ENCODE data around the gene PDGFB.

DNA sequence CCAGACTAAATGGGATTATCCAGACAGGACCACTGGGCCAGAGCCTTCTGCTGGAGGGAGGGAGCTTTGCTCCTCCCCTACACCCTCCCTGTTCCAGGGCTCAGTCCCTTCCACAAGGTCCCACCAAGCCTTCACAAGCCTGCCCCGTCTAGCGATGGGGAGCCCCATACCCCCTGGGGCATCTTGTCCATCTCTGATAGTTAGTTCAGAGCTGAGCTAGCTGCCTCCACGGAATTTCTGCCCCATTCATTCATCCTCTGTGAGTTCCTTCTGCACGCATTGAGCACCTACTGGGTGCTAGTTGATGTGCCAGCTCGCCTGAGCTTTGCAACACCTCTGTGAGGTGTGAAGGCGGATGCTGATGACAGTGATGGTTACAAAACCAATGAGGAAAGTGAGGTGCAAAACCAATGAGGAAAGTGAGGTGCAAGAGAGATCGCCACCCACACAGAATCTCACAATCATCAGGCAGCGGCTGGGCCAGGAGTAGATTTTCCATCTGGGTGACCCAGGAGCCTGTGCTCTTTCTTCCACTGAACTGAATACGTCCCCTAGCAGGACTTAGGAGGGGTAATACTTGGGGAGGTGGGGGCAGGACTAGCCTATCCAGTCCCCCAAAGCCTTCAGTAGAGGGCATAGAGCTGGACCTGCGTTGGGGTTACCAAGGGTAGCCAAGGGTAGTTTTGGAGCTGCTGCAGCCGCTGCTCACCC, 70.8 kb downstream of the PDGFB start:
- TF ChIP-seq, protein P1, sequence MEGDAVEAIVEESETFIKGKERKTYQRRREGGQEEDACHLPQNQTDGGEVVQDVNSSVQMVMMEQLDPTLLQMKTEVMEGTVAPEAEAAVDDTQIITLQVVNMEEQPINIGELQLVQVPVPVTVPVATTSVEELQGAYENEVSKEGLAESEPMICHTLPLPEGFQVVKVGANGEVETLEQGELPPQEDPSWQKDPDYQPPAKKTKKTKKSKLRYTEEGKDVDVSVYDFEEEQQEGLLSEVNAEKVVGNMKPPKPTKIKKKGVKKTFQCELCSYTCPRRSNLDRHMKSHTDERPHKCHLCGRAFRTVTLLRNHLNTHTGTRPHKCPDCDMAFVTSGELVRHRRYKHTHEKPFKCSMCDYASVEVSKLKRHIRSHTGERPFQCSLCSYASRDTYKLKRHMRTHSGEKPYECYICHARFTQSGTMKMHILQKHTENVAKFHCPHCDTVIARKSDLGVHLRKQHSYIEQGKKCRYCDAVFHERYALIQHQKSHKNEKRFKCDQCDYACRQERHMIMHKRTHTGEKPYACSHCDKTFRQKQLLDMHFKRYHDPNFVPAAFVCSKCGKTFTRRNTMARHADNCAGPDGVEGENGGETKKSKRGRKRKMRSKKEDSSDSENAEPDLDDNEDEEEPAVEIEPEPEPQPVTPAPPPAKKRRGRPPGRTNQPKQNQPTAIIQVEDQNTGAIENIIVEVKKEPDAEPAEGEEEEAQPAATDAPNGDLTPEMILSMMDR (IDR thresholded peaks at IDR 0.05; ENCODE audit: insufficient read depth, low read depth, low read length), result no peak
- no peak for TF ChIP-seq EZH2 (IDR thresholded peaks at IDR 0.05; ENCODE audit: insufficient read depth, low read length)
